H1 (cell line): ENCODE data around the gene PHETA1. TPM values are rescaled to one million over a fixed set of nuclear protein-coding genes. Genes with fewer than 3 reads are reported as not detected.

Source experiments
- CTCF ChIA-PET: fragments of 300-600 bp; sonication (Branson Sonifier 250); formaldehyde crosslinking; loops from one replicate; lab custom pipeline; 2021; ENCODE audit not compliant: partially characterized antibody; lab: Charles Lee
- POLR2A ChIA-PET: fragments of 300-600 bp; sonication (Branson Sonifier 250); formaldehyde crosslinking; loops from one replicate; lab custom pipeline; 2021; ENCODE audit warnings: inconsistent platforms; ENCODE audit not compliant: partially characterized antibody; lab: Charles Lee
- DNase-seq, 2 experiments: peaks; one replicate each; pipeline versions ENCODE4 v3.0.0 to v3.0.0-alpha.2; 2010 to 2022; ENCODE audit warnings: low spot score in 2 of 2, low read depth in 1 of 2, mixed read lengths in 1 of 2
- FAIRE-seq: peaks from 2 replicates; lab custom pipeline; 2011; peaks lifted over from hg19 to GRCh38; lab: Jason Lieb, UNC
- H2AFZ ChIP-seq: 2 replicates; pipeline ENCODE4 v1.8.1; 2012; ENCODE audit warnings: low read length, inconsistent platforms
- H2AK5ac ChIP-seq: 2 replicates; pipeline ENCODE4 v1.6.1; 2013; ENCODE audit warnings: low read depth, low read length
- H2BK120ac ChIP-seq: replicated peaks from 2 replicates; pipeline ENCODE3; 2013; ENCODE audit warnings: low read depth, low read length, inconsistent platforms
- H2BK12ac ChIP-seq: 2 replicates; pipeline ENCODE4 v1.6.1; 2013; ENCODE audit warnings: low read depth, low read length
- H2BK15ac ChIP-seq: 2 replicates; pipeline ENCODE4 v1.6.1; 2013; ENCODE audit warnings: low read length
- H2BK20ac ChIP-seq: 2 replicates; pipeline ENCODE4 v1.6.1; 2013; ENCODE audit warnings: low read length
- H2BK5ac ChIP-seq: 2 replicates; pipeline ENCODE4 v1.6.1; 2013; ENCODE audit warnings: low read depth, low read length
- H3K14ac ChIP-seq: 2 replicates; pipeline ENCODE4 v1.6.1; 2013; ENCODE audit warnings: inconsistent platforms; ENCODE audit not compliant: insufficient read length
- H3K18ac ChIP-seq: 2 replicates; pipeline ENCODE4 v1.6.1; 2013; ENCODE audit warnings: low read length; ENCODE audit errors: extremely low read depth
- H3K23ac ChIP-seq: 2 replicates; pipeline ENCODE4 v1.6.1; 2013; ENCODE audit warnings: inconsistent platforms; ENCODE audit not compliant: insufficient read length
- H3K23me2 ChIP-seq: 2 replicates; pipeline ENCODE4 v1.6.1; 2013; ENCODE audit warnings: low read depth, low read length
- H3K27ac ChIP-seq: 2 replicates; pipeline ENCODE4 v1.6.1; 2011; ENCODE audit warnings: low read depth, low read length, inconsistent platforms
- H3K27me3 ChIP-seq, 4 experiments: replicated peaks in 1 of 4; 1 replicate in 1 of 4; 2 replicates in 3 of 4; pipeline versions ENCODE4 v1.6.1 to v1.8.1; 2011 to 2013; ENCODE audit warnings: low read length in 3 of 4, mild to moderate bottlenecking in 3 of 4, inconsistent platforms in 2 of 4, mixed read lengths in 2 of 4, moderate library complexity in 1 of 4; ENCODE audit not compliant: control insufficient read depth in 3 of 4, insufficient read depth in 3 of 4; ENCODE audit errors: extremely low read depth in 1 of 4
- H3K36me3 ChIP-seq, 4 experiments: 2 replicates each; pipeline versions ENCODE4 v1.6.1 to v1.8.1; 2011 to 2013; ENCODE audit warnings: mild to moderate bottlenecking in 4 of 4, low read length in 3 of 4, moderate library complexity in 2 of 4, control low read depth in 1 of 4, inconsistent platforms in 1 of 4; ENCODE audit not compliant: insufficient read depth in 4 of 4, control insufficient read depth in 2 of 4
- H3K4ac ChIP-seq: replicated peaks from 2 replicates; pipeline ENCODE3; 2013; ENCODE audit warnings: low read length, low read depth, mixed read lengths, inconsistent platforms; ENCODE audit not compliant: insufficient read length
- H3K4me1 ChIP-seq, 4 experiments: replicated peaks in 1 of 4; 1 replicate in 1 of 4; 2 replicates in 3 of 4; pipeline versions ENCODE4 v1.6.1 to v1.8.1; 2011 to 2013; ENCODE audit warnings: low read length in 3 of 4, inconsistent platforms in 2 of 4, mixed read lengths in 1 of 4; ENCODE audit not compliant: insufficient read depth in 4 of 4, control insufficient read depth in 3 of 4
- H3K4me2 ChIP-seq, 2 experiments: 2 replicates each; pipeline versions ENCODE4 v1.6.1 to v1.8.1; 2011 to 2013; ENCODE audit warnings: low read depth in 2 of 2, low read length in 2 of 2, control low read depth in 1 of 2, inconsistent platforms in 1 of 2, mild to moderate bottlenecking in 1 of 2; ENCODE audit not compliant: insufficient read depth in 1 of 2
- H3K4me3 ChIP-seq, 4 experiments: fragments of 200-600, 300-600 bp in 1 of 4; sonication (generic), shearing (Covaris generic), sonication (Bioruptor Twin) in 1 of 4; 2 replicates each; pipeline versions ENCODE4 v1.5.1 to v1.8.1; 2011 to 2016; ENCODE audit warnings: low read length in 4 of 4, low read depth in 3 of 4, control low read depth in 2 of 4, inconsistent platforms in 2 of 4, mild to moderate bottlenecking in 2 of 4, mixed read lengths in 1 of 4, moderate library complexity in 1 of 4; ENCODE audit not compliant: insufficient read depth in 2 of 4; ENCODE audit errors: extremely low read depth in 1 of 4
- H3K56ac ChIP-seq: replicated peaks from 2 replicates; pipeline ENCODE3; 2013; ENCODE audit warnings: low read depth, mild to moderate bottlenecking, mixed read lengths, low read length, inconsistent platforms; ENCODE audit not compliant: insufficient read length
- H3K79me1 ChIP-seq: 2 replicates; pipeline ENCODE4 v1.6.1; 2013; ENCODE audit warnings: low read depth, low read length, control low read depth
- H3K79me2 ChIP-seq, 2 experiments: 2 replicates each; pipeline versions ENCODE4 v1.6.1 to v1.8.1; 2012 to 2013; ENCODE audit warnings: low read length in 2 of 2, mild to moderate bottlenecking in 2 of 2, inconsistent platforms in 1 of 2; ENCODE audit not compliant: insufficient read depth in 2 of 2, control insufficient read depth in 1 of 2
- H3K9ac ChIP-seq, 4 experiments: replicated peaks in 1 of 4; 1 replicate in 1 of 4; 2 replicates in 3 of 4; pipeline versions ENCODE4 v1.6.1 to v1.8.1; 2011 to 2013; ENCODE audit warnings: low read depth in 3 of 4, low read length in 3 of 4, control low read depth in 2 of 4, mild to moderate bottlenecking in 2 of 4, moderate library complexity in 2 of 4, inconsistent platforms in 1 of 4; ENCODE audit errors: extremely low read depth in 1 of 4
- H3K9me3 ChIP-seq, 2 experiments: 2 replicates each; pipeline versions ENCODE4 v1.6.1 to v1.8.1; 2012 to 2013; ENCODE audit warnings: mild to moderate bottlenecking in 2 of 2, moderate library complexity in 2 of 2, control low read depth in 1 of 2, inconsistent platforms in 1 of 2, low read depth in 1 of 2, low read length in 1 of 2, mixed read lengths in 1 of 2; ENCODE audit not compliant: insufficient read depth in 2 of 2
- H4K20me1 ChIP-seq, 2 experiments: replicated peaks in 1 of 2; 2 replicates each; pipeline versions ENCODE3 to v1.8.1; 2011 to 2013; ENCODE audit warnings: inconsistent platforms in 2 of 2, low read length in 2 of 2, mild to moderate bottlenecking in 1 of 2; ENCODE audit not compliant: insufficient read depth in 2 of 2, control insufficient read depth in 1 of 2
- H4K5ac ChIP-seq: 2 replicates; pipeline ENCODE4 v1.6.1; 2013; ENCODE audit warnings: low read length, low read depth, mixed read lengths, inconsistent platforms; ENCODE audit not compliant: insufficient read length
- H4K8ac ChIP-seq: 2 replicates; pipeline ENCODE4 v1.8.0; 2013; ENCODE audit warnings: mild to moderate bottlenecking, moderate library complexity, low read length, inconsistent platforms; ENCODE audit not compliant: insufficient read depth; ENCODE audit errors: extremely low read depth
- H4K91ac ChIP-seq: replicated peaks from 2 replicates; pipeline ENCODE3; 2013; ENCODE audit warnings: low read length, mixed read lengths, inconsistent platforms; ENCODE audit not compliant: insufficient read length
- BACH1 ChIP-seq: IDR thresholded peaks from 2 replicates; pipeline ENCODE4 v1.6.1; 2012; ENCODE audit warnings: low read length, improper control_type of control experiment
- CBX5 ChIP-seq: fragments of 300-800, 300-1000 bp; sonication (generic); IDR thresholded peaks from 2 replicates; pipeline ENCODE4 v1.7.1; 2016; ENCODE audit warnings: antibody characterized with exemption, low read length, low read depth
- EP300 ChIP-seq, 2 experiments: IDR thresholded peaks; 1 replicate in 1 of 2; 2 replicates in 1 of 2; pipeline ENCODE4 v1.6.1; 2011 to 2012; ENCODE audit warnings: low read depth in 2 of 2, low read length in 2 of 2, mild to moderate bottlenecking in 2 of 2, borderline replicate concordance in 1 of 2, inconsistent platforms in 1 of 2, moderate library complexity in 1 of 2
- JUN ChIP-seq: IDR thresholded peaks from 2 replicates; pipeline ENCODE4 v1.6.1; 2011; ENCODE audit warnings: low read depth, mild to moderate bottlenecking, improper control_type of control experiment, low read length
- KDM4A ChIP-seq: IDR thresholded peaks from one replicate; pipeline ENCODE4 v1.7.1; 2012; ENCODE audit warnings: low read depth, mild to moderate bottlenecking, moderate library complexity, low read length, inconsistent platforms; ENCODE audit not compliant: severe bottlenecking
- KDM5A ChIP-seq: fragments of 200-600 bp; IDR thresholded peaks from 2 replicates; pipeline ENCODE4 v1.7.1; 2012; ENCODE audit warnings: mild to moderate bottlenecking, low read length, inconsistent platforms, mixed read lengths
- MAX ChIP-seq: IDR thresholded peaks from 2 replicates; pipeline ENCODE4 v1.6.1; 2012; ENCODE audit warnings: inconsistent platforms
- SAP30 ChIP-seq: fragments of 300-600 bp; sonication (generic); IDR thresholded peaks from 2 replicates; pipeline ENCODE4 v1.7.1; 2012; ENCODE audit warnings: low read length, moderate library complexity, mild to moderate bottlenecking, inconsistent platforms; ENCODE audit not compliant: insufficient read depth, insufficient replicate concordance
- SIRT6 ChIP-seq: IDR thresholded peaks from one replicate; pipeline ENCODE4 v1.7.1; 2012; ENCODE audit warnings: low read length, inconsistent platforms
- WGBS, 2 experiments: shearing (Covaris generic) in 1 of 2; methylation state at CpG; one replicate each; pipeline versions ENCODE4 v1.1.6 to v1.1.7; 2013 to 2015; ENCODE audit warnings: low lambda C conversion rate in 2 of 2, mixed read lengths in 2 of 2, inconsistent platforms in 1 of 2, low coverage in 1 of 2, missing lambda C conversion rate in 1 of 2; ENCODE audit not compliant: insufficient replicate concordance in 2 of 2, insufficient coverage in 1 of 2, insufficient read length in 1 of 2; ENCODE audit errors: extremely low coverage in 1 of 2, missing lambda C conversion rate in 1 of 2; 5-methylcytosine and 5-hydroxymethylcytosine counted together
- polyA plus RNA-seq, 7 experiments: library from polyadenylated mRNA; depleted of rRNA in 3 of 7; stranded (reverse) in 5 of 7; unstranded in 2 of 7; fragments of >200 nt in 5 of 7; fragments of 200-250 nt in 2 of 7; gene quantifications; 1 replicate in 5 of 7; 2 replicates in 1 of 7; 4 replicates in 1 of 7; pipeline versions ENCODE4 v1.2.1 to v1.2.3, GENCODE V29; 2011 to 2013; ENCODE audit warnings: missing spikeins in 2 of 7, mixed read lengths in 2 of 7
- total RNA-seq: library from RNA; stranded (reverse); fragmentation: NEBNext Ultra II Directional; extraction: Animal tissue kit (Norgen Biotek cat#: 25700); gene quantifications from 2 replicates; pipeline ENCODE4 v1.2.1, GENCODE V29; 2021

The PHETA1 gene
- total and polyA plus RNA-seq, 2 of the 8 experiments (the other 6 are each of a cell fraction or from before 2014, with no cell fraction given): 5.2 to 12.3 TPM

GRCh38 chr12:111406474-111407376 lies 37.8 kb upstream of the PHETA1 start:
- no peak overlapping the region for H3K23ac ChIP-seq
- H3K18ac ChIP-seq: peak overlapping the region; percentile 90
- POLR2A ChIA-PET: interaction anchor here (0.7 to 6.4 kb wide), 7 partner anchors 14 to 469 kb away, joined by 3 to 64 read pairs (median 4); no protein-coding TSS in a partner anchor
- no peaks in the 10 kb centered on the region for H3K27me3 ChIP-seq
- CTCF ChIA-PET: interaction anchor here (1.2 to 22.8 kb wide), 2 partner anchors 13 to 42 kb away, joined by 3 to 838 read pairs; no protein-coding TSS in a partner anchor
- H3K14ac ChIP-seq: no peak overlapping the region
- FAIRE-seq (no peak), DNase-seq (no peak)
- no peak overlapping the region for H2BK120ac ChIP-seq
- H2BK12ac ChIP-seq: 0 out of 2 replicates have a peak overlapping the region, but pooled peaks have one; percentile 39
- peak overlapping the region; percentile 74 to 93 (median 77) for H3K4me3 ChIP-seq
- H3K4me2 ChIP-seq: peak overlapping the region; percentile 90 to 97
- no peak overlapping the region for H2BK15ac ChIP-seq
- H3K36me3 ChIP-seq: no peaks in the 10 kb centered on the region
- peak overlapping the region; percentile 52; the same call in 1 of the 2 replicates for H2BK5ac ChIP-seq
- peak overlapping the region; percentile 59 for H4K91ac ChIP-seq
- H2AK5ac ChIP-seq: no peak overlapping the region
- WGBS, 2 experiments: 17% methylated on average over 27 of the region's 34 CpGs; no CpG with 5 or more reads in 1 of the 2 experiments
- H4K5ac ChIP-seq: no peak overlapping the region
- peak overlapping the region; percentile 93 for H4K8ac ChIP-seq
- H3K27ac ChIP-seq: no peak overlapping the region
- H3K79me2 ChIP-seq: peaks cover 33 to 58% of the 10 kb centered on the region in 2 experiments
- H4K20me1 ChIP-seq: peaks cover 14 to 15% of the 10 kb centered on the region in 2 experiments
- peaks cover 11% of the 10 kb centered on the region; the same call in 1 of the 2 replicates for H3K23me2 ChIP-seq
- peaks cover 8 to 60% (median 40%) of the 10 kb centered on the region in 4 experiments for H3K4me1 ChIP-seq
- peaks cover 14% of the 10 kb centered on the region for H3K79me1 ChIP-seq
- peak overlapping the region; percentile 54 for H3K56ac ChIP-seq
- H3K9me3 ChIP-seq: no peaks in the 10 kb centered on the region
- no peak overlapping the region for H2BK20ac ChIP-seq
- H3K9ac ChIP-seq: peak overlapping the region; percentile 42 to 78 (median 57); a peak in 6 of 7 replicates
- no peak overlapping the region for H3K4ac ChIP-seq
- no peak overlapping the region for H2AFZ ChIP-seq
- TF ChIP-seq SAP30: no peak
- TF ChIP-seq CBX5: no peak
- no peak for TF ChIP-seq JUN
- no peak for TF ChIP-seq EP300 (IDR thresholded peaks at IDR 0.05; ENCODE audit: borderline replicate concordance in 1 of 2, low read depth in 2 of 2, low read length in 2 of 2)
- peak; percentile 44 for TF ChIP-seq KDM4A
- no peak; the same call in 1 of the 2 replicates for TF ChIP-seq MAX
- TF ChIP-seq SIRT6: no peak
- TF ChIP-seq BACH1: no peak
- TF ChIP-seq KDM5A: no peak
